Measurements from ENCODE around the gene ALDH16A1.

- TF ChIP-seq LARP7 (IDR thresholded peaks at IDR 0.05) (no peak), CTCF (IDR thresholded peaks at IDR 0.05 in 2 of 3, conservative IDR thresholded peaks at IDR 0.05 in 1 of 3; ENCODE audit: control insufficient read depth in 2 of 3, extremely low read depth in 1 of 3, insufficient read depth in 1 of 3, low read depth in 3 of 3, low read length in 3 of 3) (no peak), ETV6 (conservative IDR thresholded peaks at IDR 0.05 in 1 of 2, IDR thresholded peaks at IDR 0.05 in 1 of 2; ENCODE audit: borderline replicate concordance in 1 of 2, low read depth in 1 of 2) (no peak), ZBTB40 (IDR thresholded peaks at IDR 0.05; ENCODE audit: borderline replicate concordance) (peak; percentile 75; the same call in 1 of the 2 replicates), HDGF (IDR thresholded peaks at IDR 0.05) (no peak), SMARCA5 (IDR thresholded peaks at IDR 0.05) (no peak), ATF7 (IDR thresholded peaks at IDR 0.05; ENCODE audit: low read depth) (no peak), ATF2 (IDR thresholded peaks at IDR 0.05; ENCODE audit: low read length) (no peak), SMC3 (IDR thresholded peaks at IDR 0.05; ENCODE audit: borderline replicate concordance, low read length) (no peak), GATAD2B (conservative IDR thresholded peaks at IDR 0.05; ENCODE audit: low read depth) (no peak), MTA2 (IDR thresholded peaks at IDR 0.05; ENCODE audit: low read depth) (no peak), FOXM1 (IDR thresholded peaks at IDR 0.05; ENCODE audit: low read depth, low read length) (no peak), MAX (IDR thresholded peaks at IDR 0.05; ENCODE audit: low read depth, low read length) (no peak)
Measured at GRCh38 chr19:49458567-49458903, 5.5 kb downstream of the ALDH16A1 start.

All from GM12878 (cell line).